Astrocyte (in vitro differentiated cells and primary cell): ENCODE results near the gene GSAP.

Source experiments
- CTCF ChIP-seq: IDR thresholded peaks from 2 replicates; pipeline ENCODE4 v1.5.1; 2011; ENCODE audit warnings: low read depth, mild to moderate bottlenecking, inconsistent platforms, low read length, moderate library complexity; ENCODE audit not compliant: insufficient read depth
- EZH2 ChIP-seq: IDR thresholded peaks from 2 replicates; pipeline ENCODE4 v1.6.1; 2012; ENCODE audit warnings: mild to moderate bottlenecking, low read length, inconsistent platforms; ENCODE audit not compliant: insufficient read depth

- no peak for TF ChIP-seq CTCF
- TF ChIP-seq EZH2 = no peak
These were observed 94.8 kb downstream of the GSAP start for GRCh38 chr7:77321300-77321699.
